NT2/D1 (cell line): ENCODE data around the gene PIP5K1C.
"Not testable (repeated sequence)": the region's sequence is repeated elsewhere in the genome, so short reads cannot be mapped to it uniquely, and the experiment has no call there.

Experiments
- DNase-seq: peaks from one replicate; pipeline ENCODE4 v3.0.0-alpha.2; 2011; ENCODE audit warnings: low read depth, low spot score
- H3K27me3 ChIP-seq: 2 replicates; pipeline ENCODE4 v1.6.0; 2011; ENCODE audit warnings: mild to moderate bottlenecking; ENCODE audit not compliant: insufficient read length, insufficient read depth
- H3K36me3 ChIP-seq: 2 replicates; pipeline ENCODE4 v1.6.1; 2011; ENCODE audit warnings: mild to moderate bottlenecking, low read length, mixed read lengths; ENCODE audit not compliant: insufficient read depth, insufficient read length
- H3K4me1 ChIP-seq: 2 replicates; pipeline ENCODE4 v1.5.1; 2011; ENCODE audit not compliant: insufficient read depth, insufficient read length
- H3K4me3 ChIP-seq: 2 replicates; pipeline ENCODE4 v1.5.1; 2011; ENCODE audit warnings: low read depth; ENCODE audit not compliant: insufficient read length
- H3K9ac ChIP-seq: 2 replicates; pipeline ENCODE4 v1.6.0; 2011; ENCODE audit warnings: low read depth; ENCODE audit not compliant: insufficient read length
- H3K9me3 ChIP-seq: 2 replicates; pipeline ENCODE4 v1.5.1; 2011; ENCODE audit warnings: mild to moderate bottlenecking, low read length; ENCODE audit not compliant: insufficient read depth
- SUZ12 ChIP-seq: IDR thresholded peaks from 2 replicates; pipeline ENCODE4 v1.6.1; 2011; ENCODE audit not compliant: insufficient read length, insufficient read depth; ENCODE audit errors: extremely low read depth
- YY1 ChIP-seq: IDR thresholded peaks from 2 replicates; pipeline ENCODE4 v1.6.1; 2011; ENCODE audit not compliant: insufficient read length, insufficient read depth
- ZNF274 ChIP-seq: IDR thresholded peaks from 2 replicates; pipeline ENCODE4 v1.6.1; 2011; ENCODE audit warnings: mild to moderate bottlenecking, low read depth, low read length

PIP5K1C gene

GRCh38 chr19:3653865-3654513 is 46.3 kb downstream of the PIP5K1C start:
- Histone ChIP-seq H3K4me1 (no peaks in the 10 kb centered on the region), H3K9me3 (no peaks in the 10 kb centered on the region), H3K27me3 (no peaks in the 10 kb centered on the region), H3K36me3 (peaks cover 78% of the 10 kb centered on the region), H3K9ac (no peak overlapping the region), H3K4me3 (no peak overlapping the region)
- TF ChIP-seq ZNF274 (no peak), SUZ12 (no peak), YY1 (no peak)
- no peak for DNase-seq

DNA sequence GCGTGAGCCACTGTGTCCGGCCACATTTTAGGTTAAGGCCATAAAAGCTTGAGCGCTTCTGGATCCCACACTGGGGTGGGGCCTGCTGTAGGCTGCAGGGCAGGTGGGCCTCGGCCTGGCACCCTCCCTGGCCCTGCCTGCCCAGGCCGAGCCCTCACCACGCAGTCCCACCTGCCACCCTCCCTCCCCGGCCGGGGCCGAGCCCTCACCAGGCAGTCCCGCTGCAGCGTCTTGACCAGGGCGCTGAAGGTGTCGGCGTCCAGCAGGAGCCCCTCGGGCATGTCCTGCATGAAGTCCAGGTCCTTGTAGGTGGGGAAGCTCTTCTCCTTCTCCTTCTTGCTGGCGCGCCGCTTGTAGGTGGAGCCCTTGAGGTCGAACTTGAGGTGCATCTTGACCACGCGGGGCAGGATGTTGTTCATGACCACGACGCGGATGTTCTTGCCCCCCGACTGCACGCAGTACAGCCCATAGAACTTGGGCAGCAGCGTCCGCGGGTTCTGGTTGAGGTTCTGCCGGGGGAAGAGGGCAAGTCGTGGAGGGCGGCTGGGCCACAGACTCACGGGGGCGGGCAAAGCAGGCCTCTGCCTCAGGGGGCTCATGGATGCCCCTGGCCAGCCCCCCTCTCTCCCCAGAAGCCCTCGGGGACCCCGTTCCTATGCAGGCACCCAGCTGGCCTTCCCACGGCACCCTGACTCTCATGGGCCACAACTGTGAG is 47.0 kb downstream of the PIP5K1C start:
- Histone ChIP-seq H3K36me3 (peaks cover 77% of the 10 kb centered on the region), H3K4me3 (no peak overlapping the region), H3K9ac (no peak overlapping the region), H3K9me3 (no peaks in the 10 kb centered on the region), H3K27me3 (no peaks in the 10 kb centered on the region), H3K4me1 (no peaks in the 10 kb centered on the region)
- TF ChIP-seq ZNF274: no peak
- TF ChIP-seq SUZ12: no peak
- no peak for TF ChIP-seq YY1
- no peak for DNase-seq

- no peak overlapping the region for H3K4me3 ChIP-seq
- H3K9me3 ChIP-seq: no peaks in the 10 kb centered on the region
- TF ChIP-seq YY1 (no peak), ZNF274 (no peak), SUZ12 (no peak)
- H3K4me1 ChIP-seq: no peaks in the 10 kb centered on the region
- H3K36me3 ChIP-seq: peaks cover 76% of the 10 kb centered on the region
- no peaks in the 10 kb centered on the region for H3K27me3 ChIP-seq
- DNase-seq: no peak
- H3K9ac ChIP-seq: no peak overlapping the region
Measured at GRCh38 chr19:3652422-3652821, 47.8 kb downstream of the PIP5K1C start.

GRCh38 chr19:3651684-3652083 is 48.6 kb downstream of the PIP5K1C start:
- no peaks in the 10 kb centered on the region for H3K27me3 ChIP-seq
- no peak for DNase-seq
- H3K9ac ChIP-seq: no peak overlapping the region
- no peaks in the 10 kb centered on the region for H3K4me1 ChIP-seq
- H3K9me3 ChIP-seq: no peaks in the 10 kb centered on the region
- peaks cover 75% of the 10 kb centered on the region for H3K36me3 ChIP-seq
- TF ChIP-seq ZNF274: no peak
- no peak for TF ChIP-seq YY1
- H3K4me3 ChIP-seq: no peak overlapping the region

GRCh38 chr19:3649888-3650287 is 50.4 kb downstream of the PIP5K1C start:
- no peak for DNase-seq
- Histone ChIP-seq H3K9ac (no peak overlapping the region), H3K36me3 (peaks cover 76% of the 10 kb centered on the region), H3K27me3 (no peaks in the 10 kb centered on the region), H3K4me3 (no peak overlapping the region), H3K4me1 (no peaks in the 10 kb centered on the region), H3K9me3 (no peaks in the 10 kb centered on the region)
- no peak for TF ChIP-seq YY1

DNA sequence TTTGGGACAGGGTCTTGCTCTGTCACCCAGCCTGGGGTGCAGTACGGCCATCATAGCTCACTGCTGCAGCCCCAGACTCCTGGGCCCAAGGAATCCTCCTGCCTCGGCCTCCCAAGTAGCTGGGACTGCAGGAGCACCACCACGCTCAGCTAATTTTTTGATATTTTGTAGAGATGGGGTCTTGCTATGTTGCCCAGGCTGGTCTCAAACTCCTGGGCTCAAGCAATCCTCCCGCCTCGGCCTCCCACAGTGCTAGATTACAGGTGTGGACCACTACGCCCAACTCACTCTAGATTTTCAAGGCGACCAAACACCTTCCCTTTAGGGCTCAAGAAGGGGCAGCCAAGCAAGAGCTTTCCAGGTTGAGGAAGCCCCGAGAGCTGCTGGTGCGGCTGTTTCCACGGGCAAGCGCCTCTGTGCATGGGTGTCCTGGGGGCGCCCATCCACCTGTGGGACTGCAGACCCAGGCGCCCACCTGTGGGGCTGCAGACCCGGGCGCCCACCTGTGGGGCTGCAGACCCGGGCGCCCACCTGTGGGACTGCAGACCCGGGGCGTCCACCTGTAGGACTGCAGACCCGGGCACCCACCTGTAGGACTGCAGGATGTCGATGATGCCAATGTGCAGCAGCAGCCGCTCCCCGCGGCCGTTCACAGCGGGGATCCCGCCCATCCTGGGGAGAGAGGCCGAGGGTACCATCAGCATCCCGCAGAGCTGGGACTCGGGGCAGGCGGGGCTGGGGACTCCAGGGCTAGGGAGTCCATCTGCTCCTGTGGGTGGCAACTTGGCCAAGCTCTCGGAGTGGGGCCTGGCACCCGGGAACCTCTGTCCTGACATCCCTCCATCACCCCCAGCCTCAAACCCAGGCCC is 52.0 kb downstream of the PIP5K1C start:
- H3K27me3 ChIP-seq: no peaks in the 10 kb centered on the region
- TF ChIP-seq ZNF274: no peak
- TF ChIP-seq SUZ12: no peak
- TF ChIP-seq YY1: no peak

GRCh38 chr19:3647102-3647501 is 53.2 kb downstream of the PIP5K1C start:
- not testable (repeated sequence) for H3K9me3 ChIP-seq, DNase-seq, H3K4me3 ChIP-seq, H3K9ac ChIP-seq, H3K27me3 ChIP-seq
- Histone ChIP-seq H3K36me3 (peaks cover 78% of the 10 kb centered on the region), H3K4me1 (peaks cover 14% of the 10 kb centered on the region)

More for the DNA sequence above, 52.0 kb downstream of the PIP5K1C start:
- Histone ChIP-seq H3K9me3 (no peaks in the 10 kb centered on the region), H3K4me3 (no peak overlapping the region), H3K36me3 (peaks cover 79% of the 10 kb centered on the region), H3K4me1 (peaks cover 12% of the 10 kb centered on the region), H3K9ac (no peak overlapping the region)
- DNase-seq: no peak
